GM21717 (cell line): ENCODE measurements around the gene TEAD1.

Experiments
- ATAC-seq: cut with Tn5 transposase; IDR thresholded peaks from one replicate; pipeline ENCODE4 v1.9.1; 2021; ENCODE audit warnings: mild to moderate bottlenecking, moderate library complexity; ENCODE audit not compliant: unreplicated experiment

TEAD1 gene

GRCh38 chr11:12685229-12685628 lies 11.0 kb downstream of the TEAD1 start:
- ATAC-seq, result no peak

GRCh38 chr11:12686246-12687060 lies 12.2 kb downstream of the TEAD1 start:
- no peak for ATAC-seq

GRCh38 chr11:12687216-12687623 lies 13.0 kb downstream of the TEAD1 start:
- no peak for ATAC-seq

GRCh38 chr11:12687740-12688139 lies 13.5 kb downstream of the TEAD1 start:
- ATAC-seq, result no peak

DNA sequence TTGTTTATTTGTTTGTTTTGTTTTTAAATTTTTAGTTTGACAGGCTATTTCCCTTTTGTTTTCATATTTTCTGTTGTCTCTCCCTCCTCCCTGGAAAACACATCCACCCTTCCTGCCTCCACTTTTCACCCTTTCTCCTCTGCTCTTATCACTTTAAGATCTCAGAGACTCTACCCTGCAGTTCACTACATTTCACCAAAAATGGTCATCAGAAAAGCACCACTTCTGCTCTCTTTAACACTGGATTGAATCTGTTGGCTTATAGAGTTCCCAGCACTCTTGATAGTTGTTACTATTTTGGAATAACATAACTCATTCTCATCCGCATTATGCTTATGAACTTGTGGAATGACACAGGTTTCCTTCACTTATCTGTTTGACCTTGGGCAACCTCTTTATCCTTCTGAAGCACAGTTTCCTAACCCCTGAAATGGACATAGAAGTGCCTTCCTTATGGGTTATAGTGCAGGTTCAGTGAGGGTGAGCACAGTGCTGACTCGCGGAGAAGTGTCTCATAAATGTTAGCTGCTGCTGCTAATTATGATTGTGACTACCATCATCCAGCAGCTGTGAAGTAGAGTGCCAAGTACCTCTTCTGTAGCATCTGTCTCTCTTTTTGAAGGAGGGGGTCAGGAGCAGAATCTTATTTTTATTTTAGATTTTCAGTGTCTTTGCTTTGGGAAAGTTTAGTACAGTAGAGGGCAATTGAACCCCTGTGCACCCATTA lies 15.0 kb downstream of the TEAD1 start:
- ATAC-seq, result no peak

DNA sequence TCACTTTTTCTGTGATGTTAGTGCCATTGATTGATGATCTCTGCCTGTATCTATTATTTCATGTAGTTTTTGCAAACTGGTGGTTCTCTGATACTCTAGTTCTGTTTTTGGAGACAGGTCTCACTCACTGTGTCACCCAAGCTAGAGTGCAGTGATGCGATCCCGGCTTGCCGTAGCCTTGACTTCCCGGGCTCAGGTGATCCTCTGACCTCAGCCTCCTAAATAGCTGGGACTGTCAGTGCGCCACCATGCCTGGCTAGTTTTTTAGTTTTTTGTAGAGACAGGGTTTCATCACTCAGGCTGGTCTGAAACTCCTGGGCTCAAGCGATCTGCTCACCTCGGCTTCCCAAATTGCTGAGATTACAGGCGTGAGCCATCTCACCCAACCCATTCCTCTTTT lies 16.4 kb downstream of the TEAD1 start:
- no peak for ATAC-seq

GRCh38 chr11:12691473-12691872 lies 17.3 kb downstream of the TEAD1 start:
- no peak for ATAC-seq

DNA sequence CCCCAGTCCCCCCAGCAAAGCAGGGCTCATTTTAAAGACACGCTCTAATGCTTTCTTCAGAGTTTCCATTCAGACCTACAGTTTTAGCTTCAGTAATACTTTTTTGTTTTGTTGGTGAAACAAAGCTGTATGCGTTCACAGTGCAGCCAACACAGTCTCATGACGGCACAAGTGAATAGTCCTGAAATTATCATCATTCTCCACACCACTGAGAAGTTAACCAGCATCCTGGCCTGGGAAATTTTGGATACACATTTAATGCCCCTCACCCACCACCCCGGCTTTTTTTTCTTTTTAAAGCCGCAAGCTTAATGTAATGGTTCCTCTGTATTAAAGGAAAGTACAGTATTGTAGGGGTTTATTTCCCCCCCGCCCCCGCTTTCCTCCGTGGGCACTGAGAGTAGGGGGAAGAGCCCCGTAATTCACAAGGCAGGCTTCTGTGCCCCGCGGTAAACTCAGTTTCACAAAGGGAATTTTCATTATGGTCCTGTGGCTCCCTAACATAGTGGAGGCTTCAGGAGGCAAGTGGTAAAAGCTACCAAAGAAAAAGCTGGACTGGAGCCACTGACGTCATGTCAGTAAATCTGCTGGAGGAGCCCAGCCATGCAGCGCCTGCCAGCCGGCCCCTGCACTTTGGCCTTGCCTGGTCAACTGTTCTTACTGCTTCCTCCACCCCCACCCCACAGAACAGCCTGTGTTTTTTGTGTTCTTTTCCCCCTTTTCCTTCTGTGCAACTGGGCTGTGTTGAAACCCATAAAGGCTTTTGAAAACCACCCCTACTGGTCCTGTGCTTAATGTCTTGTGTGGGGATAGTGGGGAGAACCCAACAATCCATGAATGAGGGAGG lies 18.2 kb downstream of the TEAD1 start:
- no peak for ATAC-seq

DNA sequence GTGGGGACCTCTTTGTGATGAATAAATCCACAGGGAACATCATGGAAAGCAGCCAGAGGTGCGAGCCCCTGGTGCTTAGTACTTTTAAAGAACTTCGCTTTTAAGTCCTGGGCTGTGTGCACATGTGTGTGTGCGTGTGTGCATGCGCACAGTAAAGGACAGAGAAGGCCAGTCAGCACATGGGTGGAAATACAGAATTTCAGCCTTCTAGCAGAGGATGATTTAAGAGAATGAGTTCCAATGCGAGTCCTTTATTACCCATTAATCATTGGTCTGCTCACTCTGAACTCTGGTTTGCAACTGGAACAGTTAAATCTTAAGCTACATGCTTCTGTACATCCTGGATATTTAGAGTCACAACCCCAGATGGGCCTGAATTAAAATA lies 18.9 kb downstream of the TEAD1 start:
- ATAC-seq, result no peak

GRCh38 chr11:12693479-12694182 lies 19.4 kb downstream of the TEAD1 start:
- no peak for ATAC-seq

- ATAC-seq, result no peak
These were observed 19.9 kb downstream of the TEAD1 start for GRCh38 chr11:12694183-12694531.

DNA sequence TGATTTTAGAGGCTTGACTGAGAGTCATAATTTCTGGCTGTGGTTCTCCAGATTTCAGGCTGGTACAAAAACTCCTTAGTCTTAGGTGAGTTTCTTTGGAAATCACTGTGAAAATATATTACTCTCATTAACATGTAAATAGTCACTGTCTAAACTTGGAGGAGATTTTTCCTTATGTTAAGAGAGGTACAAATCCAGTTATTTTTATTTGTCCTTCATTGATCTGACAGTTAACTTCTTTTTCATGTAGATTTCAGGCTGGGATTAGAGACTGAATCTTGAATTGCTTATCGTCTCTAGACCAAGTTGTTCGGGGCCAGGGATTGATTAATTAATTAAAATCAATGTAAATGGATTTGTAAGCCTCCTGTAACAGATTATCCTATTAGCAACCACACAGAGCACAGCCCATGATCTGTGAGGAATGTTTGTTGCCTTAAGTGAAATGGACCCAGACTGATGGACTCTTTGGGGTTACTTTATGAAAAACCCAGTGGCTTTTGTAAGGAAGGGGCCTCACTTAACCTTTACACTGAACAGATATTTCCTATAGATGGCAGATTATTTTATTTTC lies 21.1 kb downstream of the TEAD1 start:
- ATAC-seq, result no peak

DNA sequence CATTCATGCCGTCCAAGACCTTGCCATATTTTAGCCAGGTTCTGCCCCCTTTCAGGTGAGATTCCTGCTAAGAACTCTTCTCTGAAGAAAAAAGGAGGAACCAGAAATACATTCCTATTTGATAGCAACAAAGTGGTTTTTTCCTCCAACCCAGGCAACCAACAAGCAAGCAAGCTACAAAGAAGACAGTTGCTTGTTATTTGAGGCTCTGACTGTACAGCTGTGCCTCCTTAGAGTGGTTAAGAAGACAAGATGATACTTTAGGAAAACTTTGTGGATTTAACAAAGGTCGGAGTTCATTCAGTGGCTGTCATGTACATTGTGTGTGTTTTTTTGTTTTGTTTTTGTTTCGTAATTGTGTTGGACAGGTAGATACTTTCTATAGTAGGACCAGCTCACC lies 21.7 kb downstream of the TEAD1 start:
- no peak for ATAC-seq

- no peak for ATAC-seq
These were observed 22.8 kb downstream of the TEAD1 start for GRCh38 chr11:12696911-12697581.

- no peak for ATAC-seq
These were observed 23.8 kb downstream of the TEAD1 start for GRCh38 chr11:12698048-12698447.

DNA sequence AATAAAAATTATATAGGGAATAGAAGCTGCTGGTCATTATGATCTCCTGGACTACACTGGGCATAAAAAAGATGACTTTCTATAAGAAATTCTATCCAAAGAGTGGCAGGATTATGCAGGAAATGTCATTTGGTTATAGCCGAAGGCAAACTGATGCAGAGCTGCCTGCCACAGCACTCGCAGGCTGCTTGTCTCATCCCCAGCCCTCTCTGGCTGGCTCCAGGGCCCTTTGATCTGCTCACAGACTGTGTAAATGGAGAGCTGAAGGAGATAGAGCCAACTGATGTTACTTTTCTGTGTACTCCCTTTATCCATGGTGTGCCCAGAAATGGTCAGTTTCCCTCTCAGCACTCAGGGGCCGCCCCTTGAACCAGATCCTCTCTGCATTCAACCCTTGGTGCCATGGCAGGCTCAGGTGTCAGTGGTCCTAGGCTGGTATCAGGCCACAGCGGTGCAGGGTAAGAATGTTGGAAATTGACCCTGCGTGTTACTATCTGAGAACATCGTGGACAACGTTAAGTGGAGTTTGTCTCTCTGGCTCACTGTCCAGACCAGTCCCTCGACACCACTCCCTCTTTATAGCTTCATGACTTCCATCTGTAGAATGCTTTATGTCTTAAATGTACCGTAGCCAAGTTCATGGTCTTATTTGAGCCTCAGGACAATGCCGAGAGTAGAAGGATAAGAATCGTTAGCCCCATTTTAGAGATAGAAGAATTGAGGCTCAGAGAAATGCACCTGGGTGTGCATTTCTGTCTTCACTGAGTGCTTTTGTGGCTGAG lies 27.8 kb downstream of the TEAD1 start:
- ATAC-seq, result no peak

DNA sequence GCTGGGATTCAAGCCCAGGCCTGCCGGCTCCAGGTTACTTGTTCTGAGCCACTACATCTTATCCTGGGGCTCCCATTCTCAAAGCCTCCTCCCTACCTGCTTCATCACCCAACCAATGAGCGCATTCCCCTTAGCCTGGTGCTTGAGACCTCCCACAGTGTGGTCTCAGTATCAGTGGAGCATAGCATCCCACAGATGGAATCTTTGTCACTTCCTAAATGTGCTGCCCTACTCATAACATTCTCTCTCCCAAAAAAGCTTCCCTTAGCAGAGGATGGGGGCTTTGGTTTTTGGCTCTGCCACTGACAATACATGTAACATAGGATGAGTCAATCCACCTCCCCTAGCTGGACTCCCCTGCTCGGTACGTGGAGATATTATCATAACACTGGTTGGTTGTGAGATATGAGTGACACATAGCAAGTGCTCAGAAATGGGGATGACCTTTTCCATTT lies 28.8 kb downstream of the TEAD1 start:
- ATAC-seq, result no peak

DNA sequence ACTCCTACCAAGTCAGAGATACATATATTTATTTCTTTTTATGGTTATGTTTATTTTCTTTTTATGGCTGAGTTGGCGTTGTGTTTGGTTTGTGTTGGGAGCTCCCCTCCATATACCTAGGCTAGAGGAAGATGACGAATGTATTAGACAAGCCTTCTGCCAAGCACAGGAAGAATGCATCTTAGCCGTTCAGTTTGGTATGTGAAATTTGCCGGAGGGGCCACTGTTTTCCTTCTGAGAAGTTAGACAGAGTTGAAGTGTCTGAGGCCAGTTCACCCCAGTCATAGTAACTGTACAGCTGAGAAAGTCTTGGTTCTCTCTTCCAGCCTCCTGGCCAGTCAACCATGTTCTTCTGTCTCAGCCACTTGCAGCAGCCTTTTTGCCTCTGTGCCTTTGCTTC lies 29.8 kb downstream of the TEAD1 start:
- no peak for ATAC-seq

DNA sequence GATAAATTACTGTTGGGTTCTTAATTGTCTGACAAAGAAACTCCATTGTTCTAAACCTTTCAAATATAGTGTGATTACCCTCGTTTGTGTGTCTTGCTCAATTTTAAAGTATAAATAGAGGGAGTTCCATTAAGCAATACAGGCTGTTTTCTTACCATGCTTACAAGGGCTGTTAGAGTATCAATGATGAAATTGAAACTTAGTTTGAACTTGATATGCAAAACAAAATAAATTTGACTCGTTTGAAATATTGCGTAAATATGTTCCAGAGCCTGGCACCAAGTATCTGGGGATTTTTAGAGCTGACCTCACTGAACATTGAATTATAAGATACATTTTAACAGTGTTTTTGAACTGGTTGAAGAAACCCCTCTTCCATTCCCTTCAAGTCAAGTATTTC lies 31.7 kb downstream of the TEAD1 start:
- ATAC-seq, result no peak
